Measurements from ENCODE around the gene PRRT1.
A peak's percentile ranks its signal among the peaks of the same experiment; 100 is the strongest.
"Not testable (repeated sequence)": the region's sequence is repeated elsewhere in the genome, so short reads cannot be mapped to it uniquely, and the experiment has no call there.

The PRRT1 gene

DNA sequence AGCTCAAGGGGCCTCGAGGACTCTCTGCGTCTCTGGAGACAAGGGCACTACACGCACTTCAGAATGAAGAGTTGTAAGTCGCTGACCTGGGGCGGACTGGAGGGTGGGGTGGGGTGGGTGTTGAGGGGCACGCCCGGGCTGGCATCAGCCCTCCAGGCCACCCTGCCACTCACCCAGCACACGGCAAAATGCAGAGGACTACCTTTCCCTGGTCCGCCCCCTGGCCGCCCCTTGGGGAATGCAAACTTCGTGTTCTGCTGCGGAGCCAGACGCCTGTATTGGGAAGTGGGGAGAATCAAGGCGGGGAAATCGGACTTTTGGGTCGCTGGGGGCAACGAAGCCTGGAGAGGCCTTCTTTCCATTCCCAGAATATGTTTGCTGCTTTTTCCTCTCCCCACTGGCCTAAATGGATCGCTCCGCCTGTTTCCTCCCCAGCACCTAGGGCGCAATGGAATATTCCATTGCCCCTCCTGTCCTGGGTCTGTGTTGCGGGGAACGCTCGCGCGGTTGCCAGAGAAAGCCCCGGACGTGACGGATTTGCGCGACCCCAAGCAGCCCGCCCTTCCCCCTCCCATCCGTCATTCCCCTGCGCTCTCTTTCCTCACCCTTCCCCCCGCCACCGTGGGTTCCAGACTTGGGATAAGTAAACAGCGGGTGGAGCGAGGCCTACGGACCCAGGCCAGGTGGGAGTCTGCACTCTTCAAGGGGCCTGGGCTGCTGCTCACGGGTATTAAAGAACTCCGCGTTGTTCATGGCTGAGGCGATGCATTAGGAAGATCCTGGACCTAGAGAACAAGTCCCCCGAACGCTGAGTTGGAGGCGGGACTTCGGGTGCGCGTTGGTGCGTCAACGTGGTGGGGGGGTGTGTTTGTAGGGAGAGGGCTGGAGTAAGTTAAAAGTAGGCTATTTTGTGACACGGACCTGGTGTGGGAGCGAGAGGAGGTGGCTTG is 2.1 kb upstream of the PRRT1 start, which contains the start of gene PPT2:
PPT2 (plus strand) TSS at position 578 of the 950 bp plus-strand sequence. CDS start 454 bp downstream, outside the sequence.
- Histone ChIP-seq H3K4me1 (ENCODE audit: insufficient read depth, low read length) (peaks cover 15% of the 10 kb centered on the region; the same call in 1 of the 2 replicates), H3K9me3 (ENCODE audit: control insufficient read depth, insufficient read depth, low read length) (no peaks in the 10 kb centered on the region), H3K36me3 (ENCODE audit: insufficient read depth, low read length) (peaks cover 4% of the 10 kb centered on the region; the same call in 1 of the 2 replicates), H3K9ac (ENCODE audit: low read depth, low read length) (peak within 1 kb of the TSS; percentile 86)

DNA sequence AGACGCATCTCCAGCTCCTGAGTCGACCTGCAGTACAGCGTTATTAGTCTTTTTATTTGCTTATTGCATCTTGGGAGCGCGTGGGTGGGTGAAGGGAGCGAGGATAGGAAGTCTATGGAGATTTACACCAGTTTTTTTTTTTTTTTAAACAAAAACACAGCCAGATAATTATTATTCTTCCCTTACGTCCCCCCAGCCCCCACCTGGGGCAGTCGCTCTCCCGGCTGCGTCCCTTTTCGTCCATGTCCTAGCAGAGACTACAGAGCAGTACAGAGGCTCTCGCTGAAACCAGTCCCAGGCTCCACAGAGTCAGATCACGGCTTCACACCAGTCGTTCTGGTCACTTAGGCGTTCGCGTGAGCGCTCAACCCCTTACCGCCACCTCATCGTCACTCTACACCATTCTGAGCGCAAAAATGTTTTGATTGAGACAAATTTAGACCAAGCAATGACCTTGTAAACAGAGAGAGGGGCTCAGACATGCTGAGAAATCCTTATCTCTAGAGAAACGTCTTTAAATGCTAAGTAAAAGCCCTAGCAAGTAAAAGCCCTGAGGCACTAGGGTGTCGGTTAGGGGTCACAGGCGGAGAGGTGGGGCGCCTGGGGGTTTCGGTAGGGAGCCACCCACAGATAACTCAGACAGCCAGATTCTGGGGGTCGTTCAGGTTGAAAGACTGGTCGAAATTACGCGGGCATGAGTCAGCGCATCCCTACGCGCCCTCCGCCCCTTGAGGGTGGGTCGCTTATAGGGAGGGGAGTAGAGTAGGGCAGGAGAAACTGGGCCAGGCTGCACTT is 1.2 kb upstream of the PRRT1 start:
- H3K36me3 ChIP-seq (ENCODE audit: insufficient read depth, low read length) = peaks cover 4% of the 10 kb centered on the region; the same call in 1 of the 2 replicates
- no peaks in the 10 kb centered on the region for H3K9me3 ChIP-seq (ENCODE audit: control insufficient read depth, insufficient read depth, low read length)
- H3K9ac ChIP-seq (ENCODE audit: low read depth, low read length) = peak overlapping the region; percentile 86
- peaks cover 15% of the 10 kb centered on the region; the same call in 1 of the 2 replicates for H3K4me1 ChIP-seq (ENCODE audit: insufficient read depth, low read length)

DNA sequence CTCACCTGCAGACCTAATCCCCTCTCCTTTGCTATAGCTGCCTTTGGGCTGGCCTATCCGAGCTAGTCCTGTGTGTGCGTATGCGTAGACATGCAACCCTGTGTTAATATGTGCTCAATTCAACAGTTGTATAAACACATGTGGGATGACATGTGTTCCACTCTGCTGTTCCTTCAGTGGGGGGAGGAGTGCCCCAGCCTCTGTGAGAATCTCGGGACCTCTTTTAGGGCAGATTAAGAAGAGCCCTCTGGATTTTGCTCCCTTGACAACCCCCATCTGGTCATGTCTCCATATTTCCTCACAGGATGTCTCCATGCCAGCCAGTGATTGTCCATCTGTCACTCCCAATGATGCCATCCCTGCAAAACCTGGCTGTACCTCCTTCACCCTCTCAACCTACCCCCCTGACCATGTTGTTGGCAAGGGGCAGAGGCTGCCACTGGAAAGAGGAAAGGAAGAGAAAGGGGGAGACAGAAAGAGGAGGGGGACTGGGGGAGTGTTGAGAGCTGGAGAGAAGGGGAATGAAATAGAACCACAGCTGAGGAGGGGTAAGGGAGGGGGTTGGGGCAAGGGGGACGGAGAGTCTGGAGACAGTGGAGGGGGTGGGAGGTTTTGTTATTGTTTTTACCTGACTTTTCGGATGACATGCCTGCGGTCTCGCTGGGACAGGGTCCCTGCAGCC is 417 bp downstream of the PRRT1 start:
- Histone ChIP-seq H3K9ac (ENCODE audit: low read depth, low read length) (peak overlapping the region; percentile 28; the same call in 1 of the 2 replicates), H3K36me3 (ENCODE audit: insufficient read depth, low read length) (peaks cover under 1% of the 10 kb centered on the region; the same call in 1 of the 2 replicates), H3K4me1 (ENCODE audit: insufficient read depth, low read length) (peaks cover 22% of the 10 kb centered on the region), H3K9me3 (ENCODE audit: control insufficient read depth, insufficient read depth, low read length) (no peaks in the 10 kb centered on the region)

DNA sequence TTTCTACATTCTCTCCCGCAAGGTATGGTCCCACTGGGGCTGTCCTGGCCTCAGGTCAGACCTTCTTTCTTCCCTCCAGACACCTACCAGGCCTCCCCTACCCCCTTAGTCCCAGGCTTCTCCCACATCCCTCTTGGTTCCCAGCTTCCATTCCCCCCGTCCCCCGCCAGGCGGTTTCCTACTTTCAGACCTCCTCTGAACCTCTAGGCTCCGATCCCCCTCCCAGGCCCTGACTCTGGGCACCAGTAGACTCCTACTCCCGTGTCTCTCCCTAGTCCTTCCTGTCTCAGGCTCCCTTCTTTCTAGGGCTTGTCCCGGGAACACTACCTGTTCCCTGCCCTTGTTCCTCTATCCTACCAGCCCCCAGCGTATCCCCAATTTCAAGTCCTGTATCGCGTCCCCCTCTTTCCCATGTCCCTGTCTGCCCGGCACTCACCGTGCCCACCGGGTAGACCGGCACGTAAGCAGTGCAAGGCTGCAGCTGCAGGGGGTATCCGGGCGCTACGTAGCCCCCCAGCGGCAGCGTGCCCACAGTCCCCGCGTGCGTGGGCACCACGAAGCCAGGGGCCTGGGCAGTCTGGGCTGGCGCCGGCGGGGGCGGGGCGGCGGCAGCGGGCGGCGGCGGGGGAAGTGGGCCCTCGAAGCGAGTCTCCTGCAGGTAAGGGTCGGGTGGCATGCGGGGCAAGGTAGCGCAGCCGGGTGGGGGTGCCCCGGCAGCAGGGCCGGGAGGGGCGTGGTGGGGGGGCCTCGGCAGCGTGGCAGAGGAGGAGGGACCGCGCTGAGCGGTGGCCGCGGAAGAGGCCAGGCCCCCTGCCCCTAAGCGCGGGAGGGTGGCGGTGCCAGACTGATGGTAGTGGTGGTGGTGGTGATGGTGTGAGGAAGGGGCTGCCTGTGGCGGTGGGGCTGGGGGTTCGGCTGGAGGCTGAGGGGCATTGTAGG is 1.5 kb downstream of the PRRT1 start:
- peaks cover 29% of the 10 kb centered on the region for H3K4me1 ChIP-seq (ENCODE audit: insufficient read depth, low read length)
- H3K9ac ChIP-seq (ENCODE audit: low read depth, low read length) = peak overlapping the region; percentile 63; the same call in 1 of the 2 replicates
- no peaks in the 10 kb centered on the region for H3K9me3 ChIP-seq (ENCODE audit: control insufficient read depth, insufficient read depth, low read length)
- no peaks in the 10 kb centered on the region for H3K36me3 ChIP-seq (ENCODE audit: insufficient read depth, low read length)

DNA sequence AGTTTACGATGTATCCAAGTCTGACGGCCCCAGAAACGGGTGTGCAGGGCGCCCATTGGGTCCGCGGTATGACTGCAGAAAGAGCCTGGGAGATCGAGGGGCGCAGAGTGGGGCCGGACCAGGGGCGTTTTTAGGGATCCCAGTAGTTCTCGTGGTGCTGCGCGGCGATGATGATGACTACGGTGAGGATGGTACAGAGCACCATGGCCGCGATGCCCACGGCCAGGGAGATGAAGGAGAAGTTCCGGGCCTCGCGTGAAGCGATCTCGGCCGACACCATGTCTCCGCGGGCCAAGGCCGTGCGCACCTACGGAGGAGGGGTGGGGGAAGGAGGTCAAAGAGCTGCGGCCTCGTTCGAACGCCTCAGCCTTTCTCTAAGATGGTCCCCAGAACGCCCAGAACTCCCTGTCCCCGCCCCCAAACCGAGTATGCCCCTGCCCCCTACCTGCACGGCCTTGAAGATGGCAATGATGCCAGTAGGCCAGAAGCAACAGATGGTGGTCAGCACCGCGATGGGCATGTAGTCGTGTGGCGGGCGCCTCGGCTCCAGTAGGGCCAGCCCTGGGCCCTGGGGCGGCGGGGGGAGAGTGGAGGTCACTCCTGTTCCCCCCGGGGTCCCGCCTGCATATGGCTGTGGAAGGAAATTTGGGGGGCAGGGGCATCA is 2.5 kb downstream of the PRRT1 start:
- no peaks in the 10 kb centered on the region for H3K9me3 ChIP-seq (ENCODE audit: control insufficient read depth, insufficient read depth, low read length)
- H3K9ac ChIP-seq (ENCODE audit: low read depth, low read length) = peak overlapping the region; percentile 63; the same call in 1 of the 2 replicates
- peaks cover 25% of the 10 kb centered on the region for H3K4me1 ChIP-seq (ENCODE audit: insufficient read depth, low read length)
- no peaks in the 10 kb centered on the region for H3K36me3 ChIP-seq (ENCODE audit: insufficient read depth, low read length)

DNA sequence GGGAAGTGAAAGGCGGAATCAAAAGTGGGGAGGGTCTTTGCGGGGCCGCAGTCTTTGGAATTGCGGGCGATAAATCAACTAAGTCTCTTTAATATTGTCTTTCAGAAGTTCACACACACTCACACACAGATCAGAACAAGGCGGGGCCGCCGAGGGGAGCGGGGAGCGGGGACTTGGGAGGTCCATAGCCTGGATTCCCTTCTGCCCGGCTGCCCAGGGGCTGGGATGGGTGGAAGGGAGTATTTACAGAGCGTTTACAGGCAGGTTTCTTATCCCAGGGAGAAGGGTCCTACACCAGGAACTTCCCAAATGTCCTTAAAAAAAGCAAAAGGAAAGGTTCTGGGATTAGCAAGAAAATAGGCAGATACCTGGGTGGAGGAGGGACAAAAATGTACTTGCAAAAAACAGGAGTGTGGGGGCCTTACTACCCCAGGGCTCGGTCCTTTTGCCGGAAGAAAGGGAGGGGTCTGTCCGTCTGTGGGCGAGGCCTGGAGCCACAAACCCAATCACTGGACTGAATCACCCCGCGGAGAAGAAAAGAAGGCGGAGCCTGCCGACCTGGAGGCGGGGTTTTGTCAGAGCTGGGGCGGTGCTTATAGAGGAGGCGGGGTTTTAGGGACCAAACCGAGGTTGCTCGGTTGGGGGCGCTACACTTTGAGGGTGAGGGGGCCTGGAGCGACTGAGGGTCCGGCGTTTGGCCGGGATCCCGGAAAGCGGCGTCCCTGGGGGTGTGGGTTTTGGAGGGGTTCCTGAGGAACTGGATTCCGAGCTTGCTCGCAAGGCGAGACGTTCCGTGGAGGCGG is 3.2 kb downstream of the PRRT1 start:
- Histone ChIP-seq H3K9ac (ENCODE audit: low read depth, low read length) (peak overlapping the region; percentile 63), H3K9me3 (ENCODE audit: control insufficient read depth, insufficient read depth, low read length) (no peaks in the 10 kb centered on the region)

DNA sequence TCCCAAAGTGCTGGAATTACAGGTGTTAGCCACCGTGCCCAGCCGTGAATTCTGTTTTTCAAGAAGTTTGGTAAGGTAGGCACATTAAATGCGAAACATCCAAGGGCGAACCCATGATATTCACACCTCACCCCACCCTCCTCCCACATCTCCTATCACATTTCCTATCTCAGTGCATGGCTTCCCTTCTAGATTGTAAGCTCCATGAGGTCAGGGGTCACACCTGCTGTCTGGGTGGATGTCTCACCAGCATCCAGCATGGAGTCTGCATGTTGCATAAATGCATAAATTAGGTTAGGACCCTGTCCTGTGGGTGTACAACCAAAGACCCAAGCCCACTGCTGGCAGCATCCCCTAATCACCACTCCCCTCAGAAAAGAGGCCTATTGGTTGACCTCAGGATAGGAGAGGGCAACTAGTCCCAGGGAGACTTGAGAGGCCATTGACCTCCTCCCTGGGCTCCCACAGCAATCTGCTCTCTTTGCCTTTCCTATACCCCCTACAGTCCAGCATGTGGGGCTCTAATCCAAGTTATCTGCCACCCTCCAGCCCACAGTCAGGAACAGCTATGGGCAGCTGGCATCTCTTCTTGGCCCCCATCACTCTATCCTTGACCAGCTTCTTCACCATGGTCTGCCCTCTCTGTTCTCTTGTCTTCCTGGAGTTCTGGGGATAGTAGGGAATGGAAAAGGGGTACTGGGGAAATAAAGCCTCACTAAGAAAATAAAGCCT is 4.2 kb downstream of the PRRT1 start:
- Histone ChIP-seq H3K4me1 (ENCODE audit: insufficient read depth, low read length) (peaks cover 24% of the 10 kb centered on the region), H3K9me3 (ENCODE audit: control insufficient read depth, insufficient read depth, low read length) (no peaks in the 10 kb centered on the region), H3K36me3 (ENCODE audit: insufficient read depth, low read length) (no peaks in the 10 kb centered on the region), H3K9ac (ENCODE audit: low read depth, low read length) (peak overlapping the region; percentile 63)

More for the DNA sequence above, 3.2 kb downstream of the PRRT1 start:
- no peaks in the 10 kb centered on the region for H3K36me3 ChIP-seq (ENCODE audit: insufficient read depth, low read length)
- H3K4me1 ChIP-seq (ENCODE audit: insufficient read depth, low read length) = peaks cover 25% of the 10 kb centered on the region

DNA sequence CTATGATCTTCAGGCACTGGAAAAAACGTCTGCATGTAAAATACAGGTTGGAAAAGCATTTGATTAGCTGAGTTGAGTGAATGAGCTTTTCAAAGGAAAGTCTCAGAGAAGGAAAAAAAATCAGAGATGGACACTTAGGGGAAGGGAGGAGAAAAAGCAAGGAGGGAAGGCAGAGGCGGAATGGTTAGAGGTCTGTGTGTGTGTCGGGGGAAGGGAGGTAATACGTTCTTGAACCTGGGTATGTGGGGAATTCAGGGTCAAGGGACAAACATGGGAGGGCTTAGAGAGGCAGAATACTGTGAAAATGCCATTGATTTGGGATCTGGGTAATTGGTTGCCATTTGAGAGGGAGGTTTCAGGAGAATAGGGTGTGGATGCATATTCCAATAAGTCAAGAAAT is 5.1 kb downstream of the PRRT1 start:
- Histone ChIP-seq H3K9ac (ENCODE audit: low read depth, low read length) (0 out of 2 replicates have a peak overlapping the region, but pooled peaks have one; percentile 16), H3K4me1 (ENCODE audit: insufficient read depth, low read length) (peaks cover 19% of the 10 kb centered on the region), H3K9me3 (ENCODE audit: control insufficient read depth, insufficient read depth, low read length) (no peaks in the 10 kb centered on the region), H3K36me3 (ENCODE audit: insufficient read depth, low read length) (no peaks in the 10 kb centered on the region)

DNA sequence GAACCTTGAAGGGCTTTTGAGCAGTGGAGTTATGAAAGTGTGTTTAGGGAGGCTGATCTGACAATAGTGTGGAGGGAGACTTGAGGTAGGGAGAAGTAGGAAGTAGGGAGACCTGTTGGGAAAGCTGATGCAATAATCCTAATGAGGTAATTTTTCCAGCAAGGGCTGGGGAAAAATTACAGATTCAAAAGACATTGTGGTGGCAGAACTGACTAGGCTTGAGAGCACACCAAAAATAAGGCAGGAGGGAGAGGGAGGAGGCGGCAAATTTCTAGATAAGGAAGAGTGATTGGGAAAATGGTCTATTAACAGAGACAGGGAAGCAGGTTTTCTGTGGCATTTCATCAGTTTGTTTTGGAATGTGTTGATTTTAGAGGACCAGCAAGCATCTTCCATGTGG is 5.5 kb downstream of the PRRT1 start:
- no peaks in the 10 kb centered on the region for H3K36me3 ChIP-seq (ENCODE audit: insufficient read depth, low read length)
- no peaks in the 10 kb centered on the region for H3K9me3 ChIP-seq (ENCODE audit: control insufficient read depth, insufficient read depth, low read length)
- H3K9ac ChIP-seq (ENCODE audit: low read depth, low read length) = 0 out of 2 replicates have a peak overlapping the region, but pooled peaks have one; percentile 16
- H3K4me1 ChIP-seq (ENCODE audit: insufficient read depth, low read length) = peaks cover 19% of the 10 kb centered on the region

DNA sequence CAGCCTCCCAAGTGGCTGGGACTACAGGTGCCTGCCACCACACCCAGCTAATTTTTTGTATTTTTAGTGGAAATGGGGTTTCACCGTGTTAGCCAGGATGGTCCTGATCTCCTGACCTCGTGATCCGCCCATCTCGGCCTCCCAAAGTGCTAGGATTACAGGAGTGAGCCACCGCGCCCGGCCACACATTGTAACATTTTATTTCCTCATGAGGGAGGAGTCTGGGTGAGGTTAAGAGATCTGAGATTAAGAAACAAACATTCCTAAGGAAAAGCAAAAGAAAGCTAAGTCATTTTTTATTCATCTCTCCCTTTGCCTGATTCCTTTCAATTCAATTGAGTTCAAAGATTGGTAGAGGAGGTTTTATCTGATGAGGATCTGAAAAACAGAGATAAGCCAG is 7.5 kb downstream of the PRRT1 start:
- H3K36me3 ChIP-seq (ENCODE audit: insufficient read depth, low read length); H3K9ac ChIP-seq (ENCODE audit: low read depth, low read length); H3K9me3 ChIP-seq (ENCODE audit: control insufficient read depth, insufficient read depth, low read length): not testable (repeated sequence)
- H3K4me1 ChIP-seq (ENCODE audit: insufficient read depth, low read length) = peaks cover 15% of the 10 kb centered on the region

DNA sequence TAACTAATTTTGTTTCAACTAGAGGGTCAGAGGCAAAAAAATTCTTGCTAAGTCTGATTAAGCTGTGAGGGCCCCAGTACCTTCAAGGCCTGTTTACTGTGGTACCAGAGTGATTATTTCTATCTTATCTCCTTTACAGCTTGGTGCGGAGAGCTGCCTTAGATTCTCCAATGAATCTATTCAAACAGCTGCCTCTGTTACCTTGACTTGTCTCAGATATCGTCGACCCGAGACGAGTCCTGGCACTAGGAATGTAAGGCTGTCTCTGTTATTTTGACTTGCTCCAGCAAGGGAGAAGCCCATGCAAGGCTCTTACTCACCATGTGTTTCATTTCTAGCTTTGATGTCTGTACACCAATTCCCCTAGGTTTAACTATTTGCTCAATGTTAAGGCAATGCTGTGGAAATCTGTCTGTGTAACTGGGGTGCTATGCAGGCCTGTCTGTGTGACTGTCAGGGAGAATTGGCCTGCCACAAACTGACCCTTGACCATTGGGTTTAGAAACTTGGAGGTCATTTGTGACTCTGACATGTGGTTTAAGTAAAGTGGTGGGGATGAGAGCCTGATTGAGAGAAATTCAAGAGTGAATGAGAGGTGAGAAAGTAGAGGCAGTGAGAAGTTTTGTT is 11.2 kb downstream of the PRRT1 start:
- no peaks in the 10 kb centered on the region for H3K9me3 ChIP-seq (ENCODE audit: control insufficient read depth, insufficient read depth, low read length)

More for the DNA sequence above, 11.2 kb downstream of the PRRT1 start:
- H3K9ac ChIP-seq (ENCODE audit: low read depth, low read length) = no peak overlapping the region
- 0 out of 2 replicates have a peak, but pooled peaks cover under 1% of the 10 kb centered on the region for H3K4me1 ChIP-seq (ENCODE audit: insufficient read depth, low read length)
- H3K36me3 ChIP-seq (ENCODE audit: insufficient read depth, low read length) = no peaks in the 10 kb centered on the region

All from ES-I3 (cell line).